ENCODE data around the gene TSPO.

DNA sequence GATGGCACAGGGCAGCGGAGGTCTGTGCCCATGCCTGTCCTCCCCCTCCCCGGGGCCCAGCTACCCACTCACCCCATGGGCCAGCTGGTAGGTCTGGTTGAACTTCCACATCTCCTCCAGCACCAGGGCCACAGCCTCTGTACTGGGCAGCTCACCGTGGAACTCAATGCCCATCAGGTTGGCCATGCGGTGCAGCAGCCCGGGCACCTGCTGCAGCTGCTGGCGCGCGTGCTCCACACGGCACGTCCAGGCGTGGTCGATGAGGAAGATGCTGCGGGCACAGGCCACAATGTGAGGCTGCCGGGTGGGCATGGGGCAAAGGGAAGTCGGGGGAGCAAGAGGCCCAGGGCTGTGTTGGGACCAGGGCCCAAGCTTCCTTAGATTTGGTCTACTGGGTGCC lies 29.3 kb downstream of the TSPO start:
- TF ChIP-seq SP1 (IDR thresholded peaks at IDR 0.05) (no peak), ZNF384 (IDR thresholded peaks at IDR 0.05) (no peak)
